Naive thymus-derived CD8-positive, alpha-beta T cell (primary cell): ENCODE results near the gene CALML3. TPM values are rescaled to one million over a fixed set of nuclear protein-coding genes. Genes with fewer than 3 reads are reported as not detected.
"Not testable (repeated sequence)": the region's sequence is repeated elsewhere in the genome, so short reads cannot be mapped to it uniquely, and the experiment has no call there.

Experiments
- ATAC-seq, 2 donors: fragments of 150-1000 bp; cut with Tn5 transposase in 1 of 2; sonication (Bioruptor Pico), chemical (Tn5 transposase) in 1 of 2; 1 replicate in 1 of 2; 2 replicates in 1 of 2; pipeline ENCODE4 v1.10.0; 2021; ENCODE audit warnings: mild to moderate bottlenecking in 2 of 2, moderate library complexity in 2 of 2
- POLR2A ChIA-PET: fragments of 350-600 bp; sonication (Branson Sonifier 250); formaldehyde crosslinking; loops from one replicate; lab custom pipeline; 2021; ENCODE audit warnings: antibody characterized with exemption; lab: Charles Lee
- DNase-seq, 10 donors: peaks; one replicate each; pipeline versions ENCODE4 v3.0.0 to v3.0.0-alpha.2; 2020 to 2022
- H3K27ac Mint-ChIP-seq, 10 donors: one replicate each; pipeline ENCODE4 v1.8.0; 2020 to 2022; ENCODE audit warnings: mild to moderate bottlenecking in 10 of 10, mixed read lengths in 10 of 10, moderate library complexity in 4 of 10, inconsistent platforms in 1 of 10
- H3K27me3 Mint-ChIP-seq, 5 donors: one replicate each; pipeline ENCODE4 v1.8.0; 2021 to 2022; ENCODE audit warnings: mixed read lengths in 5 of 5
- H3K36me3 Mint-ChIP-seq, 3 donors: one replicate each; pipeline ENCODE4 v1.8.0; 2020 to 2022; ENCODE audit warnings: mixed read lengths in 3 of 3, mild to moderate bottlenecking in 2 of 3, inconsistent platforms in 1 of 3
- H3K4me1 Mint-ChIP-seq, 4 donors: one replicate each; pipeline ENCODE4 v1.8.0; 2021 to 2022; ENCODE audit warnings: mixed read lengths in 4 of 4
- H3K4me3 Mint-ChIP-seq, 10 donors: one replicate each; pipeline ENCODE4 v1.8.0; 2020 to 2022; ENCODE audit warnings: mild to moderate bottlenecking in 10 of 10, mixed read lengths in 10 of 10, moderate library complexity in 6 of 10, inconsistent platforms in 1 of 10
- H3K9me3 Mint-ChIP-seq, 9 donors: one replicate each; pipeline ENCODE4 v1.8.0; 2020 to 2022; ENCODE audit warnings: mixed read lengths in 9 of 9, mild to moderate bottlenecking in 3 of 9, inconsistent platforms in 1 of 9, moderate library complexity in 1 of 9
- polyA plus RNA-seq, 3 donors: library from polyadenylated mRNA; unstranded; fragments of 300-500 nt; fragmentation: Illumina TruSeq; gene quantifications; one replicate each; pipeline ENCODE4 v1.2.3, GENCODE V29; 2021
- total RNA-seq, 8 experiments: library from RNA in 2 of 8; stranded (reverse) in 2 of 8; gene quantifications; one replicate each; pipeline ENCODE4 v1.2.3 and lab custom pipeline; 2021 to 2026

Gene CALML3
- total RNA-seq: not detected
- polyA plus RNA-seq: not detected
- 0 reads per million in 6 experiments for total RNA-seq (lab: John Stamatoyannopoulos, UW)

DNA sequence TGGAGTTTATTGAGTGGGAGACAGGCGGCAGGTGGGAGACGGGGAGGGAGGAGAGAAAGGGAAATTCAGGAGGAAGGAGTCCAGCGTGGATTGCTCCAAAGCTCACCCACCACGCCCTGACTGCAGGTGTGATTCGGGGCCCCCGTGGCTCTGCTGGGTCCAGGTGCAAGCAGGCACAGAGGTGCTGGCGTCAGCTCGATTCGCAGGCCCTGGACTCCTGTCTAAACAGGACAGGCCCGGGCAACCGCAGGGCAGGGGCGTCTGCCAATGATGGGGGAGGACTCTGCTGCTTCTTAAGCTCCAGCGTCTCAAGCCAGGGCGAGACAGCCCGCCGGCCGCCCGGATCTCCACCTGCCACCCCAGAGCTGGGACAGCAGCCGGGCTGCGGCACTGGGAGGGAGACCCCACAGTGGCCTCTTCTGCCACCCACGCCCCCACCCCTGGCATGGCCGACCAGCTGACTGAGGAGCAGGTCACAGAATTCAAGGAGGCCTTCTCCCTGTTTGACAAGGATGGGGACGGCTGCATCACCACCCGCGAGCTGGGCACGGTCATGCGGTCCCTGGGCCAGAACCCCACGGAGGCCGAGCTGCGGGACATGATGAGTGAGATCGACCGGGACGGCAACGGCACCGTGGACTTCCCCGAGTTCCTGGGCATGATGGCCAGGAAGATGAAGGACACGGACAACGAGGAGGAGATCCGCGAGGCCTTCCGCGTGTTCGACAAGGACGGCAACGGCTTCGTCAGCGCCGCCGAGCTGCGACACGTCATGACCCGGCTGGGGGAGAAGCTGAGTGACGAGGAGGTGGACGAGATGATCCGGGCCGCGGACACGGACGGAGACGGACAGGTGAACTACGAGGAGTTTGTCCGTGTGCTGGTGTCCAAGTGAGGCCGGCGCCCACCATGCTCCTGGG lies at the start of gene CALML3:
Gene CALML3, plus strand, starts transcription at position 321 of the 920 bp plus-strand sequence. Its CDS starts 125 bp downstream, at position 446.
- peaks cover 0 to 4% (median 0%) of the 10 kb centered on the region in 4 donors for H3K4me1 Mint-ChIP-seq
- ATAC-seq (no peak), DNase-seq (peak in 1 of 10 donors; percentile 61)
- POLR2A ChIA-PET: no interaction called here
- H3K4me3 Mint-ChIP-seq: no peak within 1 kb of the TSS
- no peaks in the 10 kb centered on the region for H3K9me3 Mint-ChIP-seq
- H3K36me3 Mint-ChIP-seq: no peaks in the 10 kb centered on the region
- H3K27me3 Mint-ChIP-seq: no peaks in the 10 kb centered on the region
- no peak within 1 kb of the TSS for H3K27ac Mint-ChIP-seq

DNA sequence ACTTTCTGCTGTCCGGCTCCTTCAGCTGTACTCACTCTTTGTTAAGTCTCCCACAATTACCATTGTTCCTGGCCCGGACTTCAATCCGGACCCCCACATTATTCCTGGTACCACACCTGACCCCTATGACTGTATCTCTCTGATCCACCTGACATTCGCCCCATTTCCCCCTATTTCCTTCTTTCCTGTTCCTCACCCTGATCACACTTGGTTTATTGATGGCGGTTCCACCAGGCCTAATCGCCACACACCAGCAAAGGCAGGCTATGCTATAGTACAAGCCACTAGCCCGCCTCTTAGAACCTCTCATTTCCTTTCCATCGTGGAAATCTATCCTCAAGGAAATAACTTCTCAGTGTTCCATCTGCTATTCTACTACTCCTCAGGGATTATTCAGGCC lies 49.7 kb upstream of the CALML3 start:
- not testable (repeated sequence) for DNase-seq, H3K4me3 Mint-ChIP-seq, H3K27me3 Mint-ChIP-seq, H3K9me3 Mint-ChIP-seq, H3K36me3 Mint-ChIP-seq, ATAC-seq, H3K27ac Mint-ChIP-seq, H3K4me1 Mint-ChIP-seq
- POLR2A ChIA-PET: interaction anchor here (0.9 kb wide), 1 partner anchor 89 kb away, joined by 3 read pairs; no protein-coding TSS in a partner anchor

DNA sequence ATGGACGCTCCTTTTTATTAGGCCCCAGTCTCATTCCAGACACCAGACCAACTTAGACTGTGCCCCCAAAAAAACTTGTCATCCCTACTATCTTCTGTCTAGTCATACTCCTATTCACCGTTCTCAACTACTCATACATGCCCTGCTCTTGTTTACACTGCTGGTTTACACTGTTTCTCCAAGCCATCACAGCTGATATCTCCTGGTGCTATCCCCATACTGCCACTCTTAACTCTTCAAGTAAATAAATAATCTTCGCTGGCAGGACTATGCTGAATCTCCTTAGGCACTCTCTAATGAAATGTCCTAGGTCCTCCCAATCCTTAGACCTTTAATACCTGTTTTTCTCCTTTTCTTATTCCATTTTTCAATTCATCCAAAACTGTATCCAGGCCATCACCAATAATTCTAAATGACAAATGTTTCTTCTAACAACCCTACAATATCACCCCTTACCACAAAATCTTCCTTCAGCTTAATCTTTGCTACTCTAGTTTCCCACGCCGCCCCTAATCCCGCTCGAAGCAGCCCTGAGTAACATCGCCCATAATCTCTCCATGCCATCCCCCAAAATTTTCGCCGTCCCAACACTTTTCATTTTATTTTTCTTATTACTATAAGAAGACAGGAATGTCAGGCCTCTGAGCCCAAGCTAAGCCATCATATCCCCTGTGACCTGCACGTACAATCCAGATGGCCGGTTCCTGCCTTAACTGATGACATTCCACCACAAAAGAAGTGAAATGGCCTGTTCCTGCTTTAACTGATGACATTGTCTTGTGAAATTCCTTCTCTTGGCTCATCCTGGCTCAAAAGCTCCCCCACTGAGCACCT lies 48.6 kb upstream of the CALML3 start:
- not testable (repeated sequence) for H3K9me3 Mint-ChIP-seq, H3K27ac Mint-ChIP-seq

DNA sequence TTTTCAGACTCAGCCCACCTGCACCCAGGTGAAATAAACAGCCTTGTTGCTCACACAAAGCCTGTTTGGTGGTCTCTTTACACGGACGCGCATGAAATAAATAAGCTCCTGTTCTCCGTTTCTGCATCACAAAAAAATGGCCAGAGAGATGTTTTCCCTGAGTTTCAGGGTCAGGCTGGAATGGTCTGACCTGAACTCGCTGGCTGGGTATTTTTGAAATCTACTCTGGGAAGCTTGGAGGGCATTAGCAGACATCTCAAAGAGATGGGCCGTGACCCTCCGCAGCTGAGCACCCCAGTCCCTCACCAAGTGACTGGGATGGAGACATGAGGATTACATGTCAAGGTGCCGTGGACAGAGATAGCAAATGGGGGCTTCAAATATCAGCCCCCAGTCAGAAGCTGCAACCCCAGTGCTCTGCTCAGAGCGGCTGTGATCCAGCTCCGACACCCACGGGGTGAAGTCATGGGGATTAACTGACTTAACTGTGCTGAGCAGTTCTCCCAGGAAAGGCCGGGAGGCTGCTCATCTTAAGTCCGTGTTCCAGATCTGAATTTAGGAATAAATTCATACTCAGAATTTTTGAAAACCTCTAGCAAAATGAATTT lies 47.7 kb upstream of the CALML3 start:
- DNase-seq (no peak), ATAC-seq (no peak)
- POLR2A ChIA-PET: no interaction called here
- peaks cover 0 to 4% (median 0%) of the 10 kb centered on the region in 4 donors for H3K4me1 Mint-ChIP-seq
- H3K27me3 Mint-ChIP-seq: peaks cover 0 to 4% (median 0%) of the 10 kb centered on the region in 5 donors
- H3K9me3 Mint-ChIP-seq: no peaks in the 10 kb centered on the region
- H3K27ac Mint-ChIP-seq: no peak overlapping the region
- H3K4me3 Mint-ChIP-seq: no peak overlapping the region
- H3K36me3 Mint-ChIP-seq: no peaks in the 10 kb centered on the region

More for the DNA sequence above, 48.6 kb upstream of the CALML3 start:
- DNase-seq, POLR2A ChIA-PET, H3K4me3 Mint-ChIP-seq, H3K27me3 Mint-ChIP-seq, H3K4me1 Mint-ChIP-seq, ATAC-seq, H3K36me3 Mint-ChIP-seq: not testable (repeated sequence)

DNA sequence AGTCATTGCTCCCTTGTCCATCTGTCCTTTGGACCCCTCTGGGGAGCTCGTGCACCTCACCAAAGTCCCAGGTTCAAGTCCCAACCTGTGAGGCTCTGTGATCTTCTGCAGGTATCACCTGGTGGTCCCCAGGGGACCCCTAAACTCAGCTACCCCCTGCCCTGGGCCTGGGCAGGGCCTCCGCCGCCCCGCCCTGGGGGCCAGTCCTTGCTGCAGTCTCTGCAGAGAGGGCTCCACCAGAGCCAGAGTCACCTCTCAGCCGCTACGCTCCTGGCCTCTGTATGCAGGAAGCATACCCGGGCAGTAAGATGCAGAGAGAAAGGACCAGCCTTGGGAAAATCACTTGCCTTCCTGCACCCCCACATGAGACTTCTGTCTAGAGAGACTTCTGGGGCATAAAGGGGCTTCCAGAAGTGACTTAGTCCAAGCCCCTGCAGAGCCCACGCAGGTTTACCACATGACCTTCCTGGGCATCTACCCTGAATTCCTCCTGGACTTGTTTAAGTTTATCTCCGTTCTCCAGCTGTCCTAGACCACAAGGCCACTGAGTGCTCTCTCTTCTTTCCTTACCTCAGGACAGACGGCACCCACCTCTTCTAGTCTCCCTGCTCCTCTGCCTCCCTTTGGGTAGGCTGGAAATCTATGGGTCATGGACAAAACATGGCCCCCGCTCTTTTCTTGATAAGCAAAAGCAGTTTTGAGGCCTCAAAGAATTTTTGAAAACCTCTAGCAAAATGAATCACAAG lies 46.6 kb upstream of the CALML3 start:
- POLR2A ChIA-PET: no interaction called here
- H3K9me3 Mint-ChIP-seq: no peaks in the 10 kb centered on the region
- DNase-seq (no peak), ATAC-seq (no peak)
- no peak overlapping the region for H3K27ac Mint-ChIP-seq
- H3K36me3 Mint-ChIP-seq: no peaks in the 10 kb centered on the region
- H3K4me1 Mint-ChIP-seq: peaks cover 0 to 4% (median 0%) of the 10 kb centered on the region in 4 donors
- peaks cover 0 to 2% (median 0%) of the 10 kb centered on the region in 5 donors for H3K27me3 Mint-ChIP-seq
- H3K4me3 Mint-ChIP-seq: no peak overlapping the region

DNA sequence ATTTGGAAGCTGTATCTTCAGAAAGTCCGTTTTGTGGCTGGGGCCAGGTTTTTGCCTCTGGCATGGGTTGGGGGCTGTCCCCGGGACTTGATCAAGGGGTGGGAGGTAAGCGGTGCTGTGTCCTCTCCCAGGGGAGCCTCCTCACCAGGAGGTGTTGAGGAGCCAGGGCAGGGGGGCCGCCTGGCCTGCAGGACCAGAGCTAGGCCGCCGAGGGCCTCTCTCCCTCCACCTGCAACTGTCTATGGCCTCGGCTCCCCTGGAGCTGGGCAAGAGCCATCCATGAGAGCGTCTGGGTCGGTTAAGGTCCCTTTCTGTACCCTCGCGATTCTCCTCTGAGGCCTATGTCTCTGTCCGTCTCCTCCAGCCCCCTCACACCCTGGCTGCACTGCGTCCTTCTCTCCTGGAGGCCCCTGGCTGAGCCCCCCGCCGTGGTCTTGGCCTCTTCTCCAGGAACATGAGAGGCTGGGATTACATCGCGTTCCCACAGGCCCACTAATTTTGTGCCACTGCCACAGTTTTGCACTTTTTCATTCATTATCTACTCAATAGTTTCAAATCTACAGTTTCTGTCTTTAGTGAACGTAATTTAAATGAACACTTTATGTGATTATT lies 46.0 kb upstream of the CALML3 start:
- Mint-ChIP-seq H3K4me1 (peaks cover 0 to 4% (median 0%) of the 10 kb centered on the region in 4 donors), H3K27ac (peak overlapping the region in 2 of 10 donors; percentile 22 to 48), H3K4me3 (no peak overlapping the region), H3K9me3 (no peaks in the 10 kb centered on the region), H3K27me3 (peaks cover 0 to 2% (median 0%) of the 10 kb centered on the region in 5 donors), H3K36me3 (no peaks in the 10 kb centered on the region)
- POLR2A ChIA-PET: no interaction called here
- no peak for ATAC-seq
- no peak for DNase-seq

DNA sequence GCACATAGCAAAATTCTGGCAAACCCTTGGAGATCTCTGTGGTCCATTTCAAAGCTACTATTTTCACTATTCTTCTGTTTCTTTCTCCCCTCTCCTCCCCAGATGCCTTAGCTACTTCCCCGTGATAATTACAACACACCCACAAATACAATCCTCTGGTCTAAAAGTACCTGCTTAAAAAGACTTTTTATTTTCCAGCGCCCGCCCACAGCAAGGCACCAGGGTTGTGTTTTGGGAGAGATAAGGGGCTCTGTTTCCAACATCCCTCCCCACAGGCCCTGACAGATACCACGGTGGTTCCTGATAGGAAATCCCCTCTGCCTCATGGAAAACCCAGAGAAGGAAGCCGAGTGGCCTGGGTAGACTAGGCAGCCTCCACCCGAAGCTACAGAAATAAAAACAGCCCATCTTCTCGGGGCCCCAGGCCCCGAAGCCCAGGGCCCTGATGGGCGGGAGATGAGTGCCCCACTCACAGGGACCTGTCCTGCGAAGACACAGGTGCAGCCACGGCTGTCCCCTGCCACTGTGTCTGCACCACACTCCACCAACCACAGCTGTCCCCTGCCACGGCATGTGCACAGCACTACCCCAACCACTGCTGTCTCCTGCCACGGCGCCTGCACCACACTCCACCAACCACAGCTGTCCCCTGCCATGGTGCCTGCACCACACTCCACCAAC lies 45.1 kb upstream of the CALML3 start:
- Mint-ChIP-seq H3K9me3 (no peaks in the 10 kb centered on the region), H3K27ac (peak overlapping the region in 1 of 10 donors; percentile 22), H3K4me1 (peaks cover 0 to 4% (median 0%) of the 10 kb centered on the region in 4 donors), H3K36me3 (no peaks in the 10 kb centered on the region), H3K4me3 (no peak overlapping the region), H3K27me3 (peaks cover 0 to 2% (median 0%) of the 10 kb centered on the region in 5 donors)
- no peak for ATAC-seq
- DNase-seq: peak in 1 of 10 donors; percentile 35
- POLR2A ChIA-PET: no interaction called here

DNA sequence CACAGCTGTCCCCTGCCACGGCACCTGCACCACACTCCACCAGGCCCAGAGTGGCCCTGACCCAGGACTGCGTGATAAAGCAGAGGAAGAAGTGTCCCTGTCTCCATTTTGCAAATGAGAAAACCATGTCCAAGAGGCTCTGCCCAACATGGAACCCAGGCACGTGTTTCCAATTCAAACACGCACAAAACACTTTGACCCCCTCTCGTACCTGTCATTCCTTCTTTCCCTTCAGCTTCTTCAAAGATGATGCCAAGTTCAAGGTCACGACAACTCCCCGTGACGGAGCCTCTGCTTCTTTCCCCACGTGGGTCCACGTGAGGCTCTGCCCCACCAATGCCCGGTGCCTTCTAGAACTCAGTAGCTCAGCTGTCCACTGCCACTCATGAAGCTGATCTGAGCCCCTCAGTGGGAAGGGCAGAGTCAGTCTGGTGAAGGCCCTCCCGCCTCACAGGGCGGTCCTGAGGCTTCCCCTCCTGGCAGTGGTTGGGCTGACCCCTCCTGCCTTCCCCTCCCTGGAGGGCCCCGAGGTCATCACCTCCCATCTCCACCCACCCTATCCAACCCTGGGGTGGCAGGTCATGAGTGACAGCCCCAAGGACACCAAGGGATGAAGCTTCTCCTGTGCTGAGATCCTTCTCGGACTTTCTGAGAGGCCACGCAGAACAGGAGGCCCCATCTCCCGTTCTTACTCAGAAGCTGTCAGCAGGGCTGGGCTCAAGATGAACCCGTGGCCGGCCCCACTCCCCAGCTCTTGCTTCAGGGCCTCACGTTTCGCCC lies 44.4 kb upstream of the CALML3 start:
- POLR2A ChIA-PET: no interaction called here
- no peaks in the 10 kb centered on the region for H3K9me3 Mint-ChIP-seq
- H3K27ac Mint-ChIP-seq: no peak overlapping the region
- peaks cover 0 to 2% (median 0%) of the 10 kb centered on the region in 5 donors for H3K27me3 Mint-ChIP-seq
- peaks cover 0 to 4% (median 0%) of the 10 kb centered on the region in 4 donors for H3K4me1 Mint-ChIP-seq
- DNase-seq (no peak), ATAC-seq (no peak)
- H3K36me3 Mint-ChIP-seq: no peaks in the 10 kb centered on the region
- H3K4me3 Mint-ChIP-seq: no peak overlapping the region

DNA sequence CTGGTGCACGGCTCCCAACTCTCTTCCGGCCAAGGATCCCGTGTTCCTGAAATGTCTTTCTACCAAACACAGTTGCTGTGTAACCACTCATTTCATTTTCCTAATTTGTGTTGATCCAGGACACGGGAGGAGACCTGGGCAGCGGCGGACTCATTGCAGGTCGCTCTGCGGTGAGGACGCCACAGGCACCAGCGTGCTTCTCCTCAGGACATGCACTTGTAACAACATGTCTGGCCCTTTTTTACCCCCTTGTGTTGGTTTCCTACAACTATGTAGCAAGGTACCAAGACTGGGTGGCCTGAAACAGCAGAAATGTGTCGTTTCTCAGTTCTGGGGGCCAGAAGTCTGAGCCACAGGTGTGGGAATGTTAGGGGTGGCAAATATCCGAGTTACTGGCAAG lies 43.6 kb upstream of the CALML3 start:
- ATAC-seq: no peak
- no peaks in the 10 kb centered on the region for H3K9me3 Mint-ChIP-seq
- DNase-seq: no peak
- H3K27me3 Mint-ChIP-seq: peaks cover 0 to 2% (median 0%) of the 10 kb centered on the region in 5 donors
- peaks cover 0 to 4% (median 0%) of the 10 kb centered on the region in 4 donors for H3K4me1 Mint-ChIP-seq
- H3K27ac Mint-ChIP-seq: no peak overlapping the region
- no peaks in the 10 kb centered on the region for H3K36me3 Mint-ChIP-seq
- H3K4me3 Mint-ChIP-seq: no peak overlapping the region
- POLR2A ChIA-PET: no interaction called here

DNA sequence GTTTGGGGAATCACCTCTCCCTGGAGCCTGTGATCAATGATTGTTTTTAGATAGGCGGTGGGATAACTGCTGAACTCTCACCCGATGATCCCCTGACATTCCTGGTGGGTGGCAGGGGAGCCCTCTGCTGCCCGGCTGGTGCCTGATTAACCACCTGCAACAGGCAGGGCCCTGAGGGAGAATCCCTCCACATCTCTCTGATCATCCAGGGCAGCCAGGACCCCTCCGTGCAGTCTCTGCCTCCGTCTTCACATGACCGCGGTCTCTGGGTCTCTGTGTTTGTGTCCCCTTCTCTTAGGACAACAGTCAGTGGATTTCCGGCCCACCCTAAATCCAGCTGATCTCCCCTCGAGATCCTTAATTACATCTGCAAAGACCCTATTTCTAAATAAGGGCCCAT lies 42.7 kb upstream of the CALML3 start:
- H3K27me3 Mint-ChIP-seq: peaks cover 0 to 2% (median 0%) of the 10 kb centered on the region in 5 donors
- POLR2A ChIA-PET: no interaction called here
- ATAC-seq (no peak), DNase-seq (no peak)
- H3K9me3 Mint-ChIP-seq: no peaks in the 10 kb centered on the region
- H3K27ac Mint-ChIP-seq: no peak overlapping the region
- no peak overlapping the region for H3K4me3 Mint-ChIP-seq
- peaks cover 0 to 4% (median 0%) of the 10 kb centered on the region in 4 donors for H3K4me1 Mint-ChIP-seq
- H3K36me3 Mint-ChIP-seq: no peaks in the 10 kb centered on the region

DNA sequence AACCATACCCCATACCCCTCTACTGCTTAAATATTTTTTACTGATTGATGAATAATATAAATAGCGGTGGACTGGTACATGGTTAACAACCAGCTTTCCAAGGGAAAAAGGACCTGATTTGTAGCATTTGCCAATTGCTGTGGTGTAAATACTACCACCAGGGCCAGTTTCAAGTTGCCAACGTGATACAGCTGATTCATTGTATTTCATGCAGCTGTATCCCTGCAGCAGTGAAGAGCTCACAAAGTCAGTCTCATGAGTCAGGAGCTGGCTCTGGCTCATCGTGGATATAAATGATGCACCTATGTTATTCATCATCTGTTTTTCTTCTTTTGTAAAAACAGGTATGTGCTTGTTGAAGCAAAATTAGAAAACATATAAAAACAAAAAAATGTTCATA lies 40.6 kb upstream of the CALML3 start:
- Mint-ChIP-seq H3K27me3 (no peaks in the 10 kb centered on the region), H3K36me3 (no peaks in the 10 kb centered on the region), H3K4me1 (peaks cover 0 to 7% (median 4%) of the 10 kb centered on the region in 4 donors), H3K9me3 (no peaks in the 10 kb centered on the region), H3K4me3 (no peak overlapping the region), H3K27ac (no peak overlapping the region)
- ATAC-seq (no peak), DNase-seq (no peak)
- POLR2A ChIA-PET: no interaction called here
